Mesothelial cell of epicardium (in vitro differentiated cells): ENCODE data around the gene LUC7L3. TPM values are rescaled to one million over a fixed set of nuclear protein-coding genes. Genes with fewer than 3 reads are reported as not detected.

ENCODE experiments used
- DNase-seq, 2 experiments: peaks; one replicate each; pipeline ENCODE4 v3.0.0; 2021; ENCODE audit warnings: low spot score in 2 of 2; ENCODE audit not compliant: unreplicated experiment in 2 of 2
- H3K27ac Mint-ChIP-seq: 2 replicates; pipeline ENCODE4 v1.8.0; 2021; ENCODE audit warnings: mixed read lengths
- H3K27me3 Mint-ChIP-seq: 2 replicates; pipeline ENCODE4 v1.8.0; 2021; ENCODE audit warnings: low read depth, mixed read lengths
- H3K36me3 Mint-ChIP-seq: 2 replicates; pipeline ENCODE4 v1.8.0; 2021; ENCODE audit warnings: mixed read lengths
- H3K4me1 Mint-ChIP-seq: 2 replicates; pipeline ENCODE4 v1.8.0; 2021; ENCODE audit warnings: mixed read lengths
- H3K4me3 Mint-ChIP-seq: 2 replicates; pipeline ENCODE4 v1.8.0; 2021; ENCODE audit warnings: mild to moderate bottlenecking, moderate library complexity, mixed read lengths
- H3K9me3 Mint-ChIP-seq: 2 replicates; pipeline ENCODE4 v1.8.0; 2021; ENCODE audit warnings: mixed read lengths
- CTCF ChIP-seq: fragments of 200-600 bp; sonication (generic); IDR thresholded peaks from one replicate; pipeline ENCODE4 v1.5.0; 2021; ENCODE audit warnings: antibody characterized with exemption; ENCODE audit not compliant: unreplicated experiment
- total RNA-seq: library from RNA; stranded (reverse); gene quantifications from 3 replicates; pipeline ENCODE4 v1.2.1, GENCODE V29; 2021

LUC7L3 gene
- total RNA-seq, 1 donor from 2014 or later: 261 TPM

DNA sequence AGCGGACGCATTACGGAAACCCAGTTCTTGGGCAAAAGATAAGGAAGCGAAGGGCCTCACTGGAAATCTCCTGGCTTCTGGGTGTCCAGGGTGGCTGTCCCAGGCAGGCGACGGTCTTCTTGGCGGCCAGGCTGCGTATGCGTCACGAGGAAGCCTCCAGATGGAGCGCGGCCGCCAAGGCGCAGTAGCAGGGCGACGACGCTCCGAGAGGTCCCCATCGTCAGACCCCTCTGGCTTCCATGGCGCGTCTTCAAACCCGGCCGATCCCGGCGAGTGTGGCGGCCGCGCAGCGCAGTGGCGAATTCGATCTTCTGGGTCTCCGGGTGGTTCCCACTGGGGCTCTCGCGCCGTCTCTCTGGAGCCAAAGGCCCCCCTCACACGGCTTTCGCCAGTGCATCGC, 61.8 kb downstream of the LUC7L3 start:
- no peak overlapping the region for H3K27ac Mint-ChIP-seq
- H3K27me3 Mint-ChIP-seq: no peaks in the 10 kb centered on the region
- DNase-seq: no peak
- no peaks in the 10 kb centered on the region for H3K36me3 Mint-ChIP-seq
- TF ChIP-seq CTCF: no peak
- H3K4me1 Mint-ChIP-seq: peaks cover 5% of the 10 kb centered on the region
- H3K4me3 Mint-ChIP-seq: no peak overlapping the region
- no peaks in the 10 kb centered on the region for H3K9me3 Mint-ChIP-seq

DNA sequence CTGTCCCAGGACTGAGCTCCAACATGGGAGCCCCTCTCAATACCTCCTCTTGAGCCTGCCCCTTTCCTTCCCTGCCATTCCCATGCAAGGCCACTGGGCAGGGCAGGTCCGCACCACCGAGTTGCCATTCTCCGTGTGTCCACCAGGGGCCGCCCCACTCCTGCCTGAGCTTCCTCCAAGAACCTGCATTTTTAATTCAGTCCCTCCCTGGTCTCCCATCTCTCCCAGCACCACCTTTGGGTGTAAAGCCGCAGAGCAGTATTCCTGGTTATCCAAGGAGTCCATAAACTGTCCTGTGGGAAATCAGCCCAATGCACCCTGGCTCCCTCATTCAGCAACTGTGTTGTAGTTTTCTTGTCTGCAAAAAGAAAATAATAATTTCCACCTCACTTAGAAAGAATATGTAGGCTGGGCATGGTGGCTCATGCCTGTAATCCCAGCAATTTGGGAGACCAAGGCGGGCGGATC, 63.8 kb downstream of the LUC7L3 start:
- peaks cover 15% of the 10 kb centered on the region for H3K4me1 Mint-ChIP-seq
- no peak overlapping the region for H3K27ac Mint-ChIP-seq
- DNase-seq: peak; percentile 69 to 95
- no peaks in the 10 kb centered on the region for H3K36me3 Mint-ChIP-seq
- peak; percentile 96 for TF ChIP-seq CTCF
- no peak overlapping the region for H3K4me3 Mint-ChIP-seq
- H3K9me3 Mint-ChIP-seq: no peaks in the 10 kb centered on the region
- H3K27me3 Mint-ChIP-seq: no peaks in the 10 kb centered on the region

DNA sequence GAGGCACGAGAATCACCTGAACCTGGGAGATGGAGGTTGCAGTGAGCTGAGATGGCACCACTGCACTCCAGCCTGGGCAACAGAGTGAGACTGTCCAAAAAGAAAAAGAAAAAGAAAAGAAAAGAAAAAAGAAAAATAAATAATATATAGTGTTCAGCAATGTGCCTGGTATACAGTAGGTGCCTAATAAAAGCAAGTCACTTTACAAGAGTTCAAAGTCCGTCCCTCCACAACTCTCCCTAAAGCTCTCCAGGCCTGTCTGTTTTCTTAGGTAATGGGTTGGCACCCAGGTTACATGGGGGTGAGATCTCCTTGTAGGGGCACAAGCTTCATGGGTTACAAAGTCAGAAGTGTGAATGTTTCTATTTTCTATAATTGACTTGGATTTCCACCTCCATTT, 64.5 kb downstream of the LUC7L3 start:
- Mint-ChIP-seq H3K36me3 (no peaks in the 10 kb centered on the region), H3K27ac (no peak overlapping the region), H3K9me3 (no peaks in the 10 kb centered on the region), H3K4me3 (no peak overlapping the region), H3K27me3 (no peaks in the 10 kb centered on the region), H3K4me1 (peaks cover 15% of the 10 kb centered on the region)
- no peak for DNase-seq
- no peak for TF ChIP-seq CTCF

GRCh38 chr17:50785126-50785525, 65.7 kb downstream of the LUC7L3 start:
- no peak overlapping the region for H3K27ac Mint-ChIP-seq
- H3K27me3 Mint-ChIP-seq: no peaks in the 10 kb centered on the region
- no peaks in the 10 kb centered on the region for H3K9me3 Mint-ChIP-seq
- peaks cover 18% of the 10 kb centered on the region for H3K4me1 Mint-ChIP-seq
- no peak overlapping the region for H3K4me3 Mint-ChIP-seq
- H3K36me3 Mint-ChIP-seq: no peaks in the 10 kb centered on the region
- DNase-seq: no peak
- no peak for TF ChIP-seq CTCF

DNA sequence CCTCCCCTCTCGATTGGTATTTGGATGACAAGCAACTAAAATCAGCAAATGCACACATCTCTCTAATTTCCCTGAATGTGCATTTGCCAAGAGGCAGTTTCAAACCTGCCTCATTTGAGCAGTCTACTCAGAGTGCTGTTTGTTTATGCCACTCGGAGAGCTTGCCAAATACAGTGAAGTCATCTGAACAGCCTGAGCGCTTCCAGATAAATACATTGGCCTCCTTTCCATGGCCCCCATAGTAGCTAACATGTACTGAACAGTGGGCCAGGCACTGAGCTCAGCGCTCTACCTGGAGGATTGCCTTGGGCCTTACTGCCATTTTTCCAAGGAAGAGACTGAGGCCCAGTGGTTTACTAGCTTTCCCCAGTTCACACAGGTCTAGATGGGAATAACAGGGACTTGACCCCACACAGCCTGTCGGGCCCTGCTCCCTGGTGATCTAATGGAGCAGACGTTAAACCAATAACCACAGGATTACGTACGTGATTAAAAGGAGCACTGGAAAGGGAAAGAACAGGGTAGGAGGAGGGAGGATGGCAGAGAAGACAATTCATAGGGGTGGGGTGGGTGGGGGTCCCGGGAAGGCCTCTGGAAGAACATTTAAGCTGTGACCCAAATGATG, 66.7 kb downstream of the LUC7L3 start:
- Mint-ChIP-seq H3K36me3 (no peaks in the 10 kb centered on the region), H3K4me3 (no peak overlapping the region), H3K9me3 (no peaks in the 10 kb centered on the region), H3K27me3 (no peaks in the 10 kb centered on the region), H3K4me1 (peaks cover 22% of the 10 kb centered on the region), H3K27ac (peak overlapping the region; percentile 75)
- TF ChIP-seq CTCF: no peak
- DNase-seq: no peak
